ENCODE data around the gene NT5C2.

NT5C2 gene

GRCh38 chr10:103120977-103121735, 71.9 kb downstream of the NT5C2 start:
- no peak for DNase-seq

GRCh38 chr10:103120546-103120945, 72.5 kb downstream of the NT5C2 start:
- DNase-seq: no peak

GRCh38 chr10:103117247-103117646, 75.8 kb downstream of the NT5C2 start:
- no peak for DNase-seq

- no peak for DNase-seq
Observed at GRCh38 chr10:103114876-103115275, 78.2 kb downstream of the NT5C2 start.

- no peak for DNase-seq
Observed at GRCh38 chr10:103111918-103112877, 80.9 kb downstream of the NT5C2 start.

GRCh38 chr10:103111031-103111917, 81.8 kb downstream of the NT5C2 start:
- DNase-seq: no peak

- DNase-seq: no peak
Observed at GRCh38 chr10:103110407-103110806, 82.7 kb downstream of the NT5C2 start.

GRCh38 chr10:103109821-103110220, 83.3 kb downstream of the NT5C2 start:
- DNase-seq: no peak

- DNase-seq: no peak
Observed at GRCh38 chr10:103106539-103106938, 86.5 kb downstream of the NT5C2 start.

GRCh38 chr10:103105462-103105861, 87.6 kb downstream of the NT5C2 start:
- DNase-seq: no peak

GRCh38 chr10:103104721-103105120, 88.4 kb downstream of the NT5C2 start:
- DNase-seq: no peak

GRCh38 chr10:103103989-103104388, 89.1 kb downstream of the NT5C2 start:
- no peak for DNase-seq

- no peak for DNase-seq
Observed at GRCh38 chr10:103102195-103102594, 90.9 kb downstream of the NT5C2 start.

- no peak for DNase-seq
Observed at GRCh38 chr10:103100620-103101019, 92.5 kb downstream of the NT5C2 start.

GRCh38 chr10:103098240-103098639, 94.8 kb downstream of the NT5C2 start:
- no peak for DNase-seq

- no peak for DNase-seq
Observed at GRCh38 chr10:103096130-103096529, 96.9 kb downstream of the NT5C2 start.

GRCh38 chr10:103095005-103095404, 98.1 kb downstream of the NT5C2 start:
- DNase-seq: no peak

GRCh38 chr10:103090911-103091310, 102.2 kb downstream of the NT5C2 start:
- DNase-seq: no peak

- DNase-seq: no peak
Observed at GRCh38 chr10:103089493-103089892, 103.6 kb downstream of the NT5C2 start.

- no peak for DNase-seq
Observed at GRCh38 chr10:103086799-103087198, 106.3 kb downstream of the NT5C2 start.

GRCh38 chr10:103086261-103086660, 106.8 kb downstream of the NT5C2 start:
- no peak for DNase-seq

- no peak for DNase-seq
Observed at GRCh38 chr10:103083977-103084320, 109.1 kb downstream of the NT5C2 start.

Data from stimulated activated CD4-positive, alpha-beta T cell treated with anti-CD3 and anti-CD28 coated beads, Interleukin-4, amount 100 ng/mL, for 1 hour (primary cell).